ENCODE measurements around the gene CDH26.

Gene CDH26

DNA sequence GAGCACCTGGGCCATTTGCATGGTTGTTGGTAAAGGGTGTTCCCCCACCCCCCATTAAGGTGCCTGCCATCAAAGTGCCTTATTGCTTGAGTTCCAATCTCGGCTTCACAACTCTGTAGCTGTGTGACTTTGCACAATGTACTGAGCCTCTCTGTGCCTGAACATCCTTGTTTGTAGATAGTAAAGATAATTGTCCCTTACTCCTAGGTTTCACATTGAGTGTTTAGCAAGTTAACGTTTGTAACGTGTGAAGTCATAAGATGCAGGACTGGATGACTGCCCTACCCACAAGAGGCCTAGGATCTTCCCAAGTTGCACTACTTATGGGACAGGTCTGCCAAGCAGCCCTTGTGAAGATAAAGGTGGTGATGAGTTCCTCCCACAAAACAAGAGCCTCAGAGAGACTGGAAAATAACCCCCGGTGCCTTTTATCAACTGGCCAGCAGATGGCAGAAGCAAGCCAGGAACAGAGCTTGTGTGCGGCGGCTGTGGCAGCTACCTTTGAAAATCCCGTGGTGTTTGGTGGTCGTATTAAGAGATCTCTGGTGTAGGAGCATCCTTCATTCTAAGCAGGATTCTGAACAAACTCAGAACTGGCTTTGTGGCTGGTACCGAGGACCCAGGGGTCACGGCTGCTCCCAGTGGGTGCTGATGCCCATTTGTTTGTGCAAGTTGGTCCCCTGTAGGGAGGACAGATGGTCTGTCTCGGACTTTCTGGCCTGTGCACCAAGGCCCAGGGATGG lies 99.1 kb downstream of the CDH26 start:
- peak; percentile 68 for DNase-seq
- H2AFZ ChIP-seq (ENCODE audit: low read depth, low read length): no peak overlapping the region
- no peak overlapping the region for H3K4ac ChIP-seq (ENCODE audit: low read depth in 1 of 2, low read length in 2 of 2)
- peaks cover 22% of the 10 kb centered on the region for H3K4me1 ChIP-seq (ENCODE audit: control insufficient read depth, insufficient read depth, low read depth, low read length)
- H3K27ac ChIP-seq (ENCODE audit: low read length, poor library complexity, severe bottlenecking): no peak overlapping the region
- no peak overlapping the region for H3K23ac ChIP-seq (ENCODE audit: low read length in 2 of 2)
- no peaks in the 10 kb centered on the region for H3K79me1 ChIP-seq (replicated peaks; ENCODE audit: low read length, poor library complexity, severe bottlenecking)
- H3K18ac ChIP-seq (ENCODE audit: low read depth in 1 of 2, low read length in 2 of 2): peak overlapping the region in 1 of 2 experiments; percentile 42
- no peak overlapping the region for H3K14ac ChIP-seq (ENCODE audit: low read length in 2 of 2)
- 29% methylated on average over 11 of the region's 11 CpGs for WGBS
- H3K4me3 ChIP-seq (ENCODE audit: insufficient read depth in 1 of 2, low read depth in 1 of 2, low read length in 2 of 2): no peak overlapping the region
- no peak overlapping the region for H2BK5ac ChIP-seq (ENCODE audit: low read depth, low read length, poor library complexity, severe bottlenecking)
- H2AK5ac ChIP-seq (ENCODE audit: low read length, severe bottlenecking): peak overlapping the region; percentile 23
- H3K4me2 ChIP-seq (ENCODE audit: low read length, poor library complexity, severe bottlenecking): no peak overlapping the region
- no peak overlapping the region for H2BK120ac ChIP-seq (ENCODE audit: low read depth, low read length)
- no peaks in the 10 kb centered on the region for H3K36me3 ChIP-seq (ENCODE audit: control insufficient read depth in 1 of 2, insufficient read depth in 2 of 2, low read depth in 1 of 2, low read length in 2 of 2)
- H3K9me3 ChIP-seq (ENCODE audit: control insufficient read depth, low read length): no peaks in the 10 kb centered on the region
- H2BK15ac ChIP-seq (ENCODE audit: low read depth, poor library complexity, severe bottlenecking): no peak overlapping the region
- no peak overlapping the region for H4K91ac ChIP-seq (ENCODE audit: low read length)
- H2BK12ac ChIP-seq (ENCODE audit: low read length in 2 of 2): peak overlapping the region in 1 of 2 experiments; percentile 60
- no peak overlapping the region for H4K8ac ChIP-seq (ENCODE audit: low read length)
- no peak overlapping the region for H3K9ac ChIP-seq (ENCODE audit: low read length)
- H3K27me3 ChIP-seq (ENCODE audit: control insufficient read depth in 1 of 2, insufficient read depth in 1 of 2, low read length in 2 of 2): peaks cover 0 to 39% of the 10 kb centered on the region in 2 experiments

DNA sequence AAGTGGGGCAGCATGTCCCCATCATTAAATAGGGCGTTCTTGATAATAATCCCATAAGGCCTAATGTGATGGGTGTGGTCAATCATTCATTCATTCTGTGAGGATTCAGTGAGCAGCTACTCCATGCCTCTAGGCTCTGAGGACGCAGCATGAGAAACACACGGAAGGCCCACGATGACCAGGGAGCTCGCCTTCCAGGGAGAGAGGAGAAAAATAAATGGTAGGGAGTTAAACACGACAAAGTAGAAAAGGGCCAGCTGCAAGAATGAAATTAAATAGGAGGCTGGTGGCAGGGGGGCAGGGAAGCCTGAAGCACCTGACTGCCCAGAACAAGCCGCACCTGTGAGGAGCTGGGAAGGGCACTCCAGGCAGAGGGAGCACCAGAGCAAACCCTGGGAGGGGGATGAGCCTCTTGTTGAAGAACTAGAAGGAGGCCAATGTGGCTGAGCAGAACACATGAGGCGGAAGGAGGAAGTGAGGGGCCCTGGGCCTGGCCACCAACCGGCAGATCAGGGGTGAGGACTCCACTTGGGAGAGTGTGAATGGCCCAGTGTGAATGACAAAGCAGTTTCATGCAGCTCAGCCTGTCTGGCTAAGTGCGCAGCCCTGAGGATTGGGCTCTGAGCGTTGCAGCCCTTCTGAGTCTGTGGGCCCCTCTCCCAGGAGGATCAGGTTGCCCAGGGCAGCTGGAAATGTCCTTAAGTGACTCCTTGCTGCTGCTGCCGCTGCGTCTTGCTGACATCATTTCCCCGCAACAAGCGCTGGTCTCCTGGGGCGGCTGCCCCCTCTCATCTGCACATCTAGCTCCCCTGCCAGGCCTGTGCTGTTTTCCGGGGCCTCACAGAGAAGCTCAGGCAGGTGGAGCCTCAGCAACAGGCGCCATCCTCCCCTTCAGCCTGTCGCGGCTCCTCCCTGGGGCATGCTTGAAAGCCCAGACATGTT lies 99.9 kb downstream of the CDH26 start:
- peak overlapping the region; percentile 36 for H3K27ac ChIP-seq (ENCODE audit: low read length, poor library complexity, severe bottlenecking)
- H2BK120ac ChIP-seq (ENCODE audit: low read depth, low read length): no peak overlapping the region
- peak overlapping the region in 1 of 2 experiments; percentile 60 for H2BK12ac ChIP-seq (ENCODE audit: low read length in 2 of 2)
- H4K8ac ChIP-seq (ENCODE audit: low read length): peak overlapping the region; percentile 43
- no peak overlapping the region for H3K4me3 ChIP-seq (ENCODE audit: insufficient read depth in 1 of 2, low read depth in 1 of 2, low read length in 2 of 2)
- H2BK15ac ChIP-seq (ENCODE audit: low read depth, poor library complexity, severe bottlenecking): no peak overlapping the region
- H3K27me3 ChIP-seq (ENCODE audit: control insufficient read depth in 1 of 2, insufficient read depth in 1 of 2, low read length in 2 of 2): peaks cover 0 to 30% of the 10 kb centered on the region in 2 experiments
- peaks cover 28% of the 10 kb centered on the region for H3K4me1 ChIP-seq (ENCODE audit: control insufficient read depth, insufficient read depth, low read depth, low read length)
- peak overlapping the region; percentile 79 for H2BK5ac ChIP-seq (ENCODE audit: low read depth, low read length, poor library complexity, severe bottlenecking)
- WGBS: 50% methylated on average over 20 of the region's 20 CpGs
- H3K14ac ChIP-seq (ENCODE audit: low read length in 2 of 2): peak overlapping the region in 1 of 2 experiments; percentile 11
- H3K23ac ChIP-seq (ENCODE audit: low read length in 2 of 2): no peak overlapping the region
- no peaks in the 10 kb centered on the region for H3K9me3 ChIP-seq (ENCODE audit: control insufficient read depth, low read length)
- no peaks in the 10 kb centered on the region for H3K36me3 ChIP-seq (ENCODE audit: control insufficient read depth in 1 of 2, insufficient read depth in 2 of 2, low read depth in 1 of 2, low read length in 2 of 2)
- H3K4ac ChIP-seq (ENCODE audit: low read depth in 1 of 2, low read length in 2 of 2): no peak overlapping the region
- peak overlapping the region; percentile 42 to 53 for H3K18ac ChIP-seq (ENCODE audit: low read depth in 1 of 2, low read length in 2 of 2)
- peak overlapping the region; percentile 4 for H4K91ac ChIP-seq (ENCODE audit: low read length)
- no peak overlapping the region for H3K4me2 ChIP-seq (ENCODE audit: low read length, poor library complexity, severe bottlenecking)
- H2AFZ ChIP-seq (ENCODE audit: low read depth, low read length): no peak overlapping the region
- peak; percentile 77 for DNase-seq
- H3K79me1 ChIP-seq (replicated peaks; ENCODE audit: low read length, poor library complexity, severe bottlenecking): no peaks in the 10 kb centered on the region
- H2AK5ac ChIP-seq (ENCODE audit: low read length, severe bottlenecking): peak overlapping the region; percentile 23
- H3K9ac ChIP-seq (ENCODE audit: low read length): peak overlapping the region; percentile 36

- Histone ChIP-seq H3K4me3 (ENCODE audit: insufficient read depth in 1 of 2, low read depth in 1 of 2, low read length in 2 of 2) (no peak overlapping the region), H3K27ac (ENCODE audit: low read length, poor library complexity, severe bottlenecking) (peak overlapping the region; percentile 36), H3K4me1 (ENCODE audit: control insufficient read depth, insufficient read depth, low read depth, low read length) (peaks cover 33% of the 10 kb centered on the region), H4K91ac (ENCODE audit: low read length) (no peak overlapping the region), H2BK15ac (ENCODE audit: low read depth, poor library complexity, severe bottlenecking) (no peak overlapping the region), H2AK5ac (ENCODE audit: low read length, severe bottlenecking) (peak overlapping the region; percentile 67), H3K23ac (ENCODE audit: low read length in 2 of 2) (no peak overlapping the region), H3K9ac (ENCODE audit: low read length) (no peak overlapping the region), H2BK12ac (ENCODE audit: low read length in 2 of 2) (peak overlapping the region in 1 of 2 experiments; percentile 31), H2BK120ac (ENCODE audit: low read depth, low read length) (no peak overlapping the region), H3K9me3 (ENCODE audit: control insufficient read depth, low read length) (no peaks in the 10 kb centered on the region), H3K36me3 (ENCODE audit: control insufficient read depth in 1 of 2, insufficient read depth in 2 of 2, low read depth in 1 of 2, low read length in 2 of 2) (no peaks in the 10 kb centered on the region), H3K14ac (ENCODE audit: low read length in 2 of 2) (peak overlapping the region in 1 of 2 experiments; percentile 2), H3K4ac (ENCODE audit: low read depth in 1 of 2, low read length in 2 of 2) (no peak overlapping the region), H3K4me2 (ENCODE audit: low read length, poor library complexity, severe bottlenecking) (no peak overlapping the region), H3K79me1 (replicated peaks; ENCODE audit: low read length, poor library complexity, severe bottlenecking) (no peaks in the 10 kb centered on the region), H2AFZ (ENCODE audit: low read depth, low read length) (no peak overlapping the region), H3K18ac (ENCODE audit: low read depth in 1 of 2, low read length in 2 of 2) (no peak overlapping the region), H3K27me3 (ENCODE audit: control insufficient read depth in 1 of 2, insufficient read depth in 1 of 2, low read length in 2 of 2) (peaks cover 0 to 23% of the 10 kb centered on the region in 2 experiments), H2BK5ac (ENCODE audit: low read depth, low read length, poor library complexity, severe bottlenecking) (no peak overlapping the region), H4K8ac (ENCODE audit: low read length) (no peak overlapping the region)
- DNase-seq: no peak
- 82% methylated on average over 9 of the region's 9 CpGs for WGBS
Observed at GRCh38 chr20:60058879-60059278, 100.7 kb downstream of the CDH26 start.

Measured in mesenchymal stem cell (in vitro differentiated cells and primary cell).